LNCAP (cell line): ENCODE results near the gene LKAAEAR1.

Source experiments
- CTCF ChIP-seq: fragments of 450-650 bp; IDR thresholded peaks from 2 replicates; pipeline ENCODE4 v1.5.1; 2017; ENCODE audit warnings: mild to moderate bottlenecking

The LKAAEAR1 gene

GRCh38 chr20:64053841-64054661, 30.1 kb downstream of the LKAAEAR1 start:
- no peak for TF ChIP-seq CTCF

GRCh38 chr20:64052987-64053840, 31.0 kb downstream of the LKAAEAR1 start:
- no peak for TF ChIP-seq CTCF

GRCh38 chr20:64052326-64052722, 31.9 kb downstream of the LKAAEAR1 start:
- no peak for TF ChIP-seq CTCF

- no peak for TF ChIP-seq CTCF
Measured at GRCh38 chr20:64051561-64052325, 32.5 kb downstream of the LKAAEAR1 start.

GRCh38 chr20:64051033-64051452, 33.2 kb downstream of the LKAAEAR1 start:
- TF ChIP-seq CTCF = no peak

GRCh38 chr20:64050261-64051032, 33.8 kb downstream of the LKAAEAR1 start:
- TF ChIP-seq CTCF = no peak
